Naive thymus-derived CD4-positive, alpha-beta T cell (primary cell): ENCODE data around the gene ADAT3. TPM values are rescaled to one million over a fixed set of nuclear protein-coding genes. Genes with fewer than 3 reads are reported as not detected.

Experiments used
- ATAC-seq: fragments of 150-1000 bp; cut with Tn5 transposase; 2 replicates; pipeline ENCODE4 v1.10.0; 2021; ENCODE audit warnings: mild to moderate bottlenecking, moderate library complexity
- CTCF ChIA-PET: fragments of 350-600 bp; sonication (Branson Sonifier 250); formaldehyde crosslinking; loops from one replicate; lab custom pipeline; 2021; ENCODE audit warnings: antibody characterized with exemption; lab: Charles Lee
- POLR2A ChIA-PET: fragments of 350-600 bp; sonication (Branson Sonifier 250); formaldehyde crosslinking; loops from one replicate; lab custom pipeline; 2021; ENCODE audit warnings: antibody characterized with exemption, inconsistent platforms; lab: Charles Lee
- DNase-seq, 9 donors: peaks; one replicate each; pipeline versions ENCODE4 v3.0.0 to v3.0.0-alpha.2; 2020 to 2022; ENCODE audit warnings: mixed read lengths in 1 of 9
- H3K27ac ChIP-seq: one replicate; pipeline ENCODE4 v1.7.0; 2013; ENCODE audit warnings: mild to moderate bottlenecking, low read depth, low read length, moderate library complexity
- H3K27me3 ChIP-seq, 2 donors: one replicate each; pipeline ENCODE4 v1.7.0; 2013; ENCODE audit warnings: low read length in 2 of 2, mild to moderate bottlenecking in 2 of 2, moderate library complexity in 2 of 2; ENCODE audit not compliant: control insufficient read depth in 2 of 2, insufficient read depth in 2 of 2
- H3K36me3 ChIP-seq, 3 experiments: 1 replicate in 2 of 3; 2 replicates in 1 of 3; pipeline ENCODE4 v1.7.0; 2013; ENCODE audit warnings: low read length in 3 of 3, mild to moderate bottlenecking in 3 of 3, moderate library complexity in 1 of 3; ENCODE audit not compliant: insufficient read depth in 3 of 3, control insufficient read depth in 2 of 3
- H3K4me1 ChIP-seq, 2 donors: one replicate each; pipeline ENCODE4 v1.7.0; 2013; ENCODE audit warnings: low read length in 2 of 2, mild to moderate bottlenecking in 2 of 2, moderate library complexity in 1 of 2; ENCODE audit not compliant: control insufficient read depth in 2 of 2, insufficient read depth in 2 of 2
- H3K4me3 ChIP-seq: 2 replicates; pipeline ENCODE4 v1.7.0; 2013; ENCODE audit warnings: mild to moderate bottlenecking, low read length
- H3K9me3 ChIP-seq, 3 experiments: 1 replicate in 2 of 3; 2 replicates in 1 of 3; pipeline ENCODE4 v1.7.0; 2013; ENCODE audit warnings: low read length in 3 of 3; ENCODE audit not compliant: control insufficient read depth in 2 of 3
- H3K27ac Mint-ChIP-seq, 9 donors: one replicate each; pipeline ENCODE4 v1.8.0; 2020 to 2022; ENCODE audit warnings: mixed read lengths in 9 of 9, mild to moderate bottlenecking in 8 of 9, moderate library complexity in 5 of 9, inconsistent platforms in 2 of 9
- H3K27me3 Mint-ChIP-seq, 5 donors: one replicate each; pipeline ENCODE4 v1.8.0; 2021 to 2022; ENCODE audit warnings: mixed read lengths in 5 of 5, mild to moderate bottlenecking in 1 of 5
- H3K36me3 Mint-ChIP-seq, 5 donors: one replicate each; pipeline ENCODE4 v1.8.0; 2020 to 2022; ENCODE audit warnings: mixed read lengths in 5 of 5, mild to moderate bottlenecking in 3 of 5, inconsistent platforms in 1 of 5
- H3K4me1 Mint-ChIP-seq, 7 donors: one replicate each; pipeline ENCODE4 v1.8.0; 2020 to 2022; ENCODE audit warnings: mixed read lengths in 7 of 7, mild to moderate bottlenecking in 3 of 7, inconsistent platforms in 1 of 7
- H3K4me3 Mint-ChIP-seq, 10 donors: one replicate each; pipeline ENCODE4 v1.8.0; 2020 to 2022; ENCODE audit warnings: mild to moderate bottlenecking in 10 of 10, mixed read lengths in 10 of 10, moderate library complexity in 6 of 10, inconsistent platforms in 2 of 10
- H3K9me3 Mint-ChIP-seq, 11 donors: one replicate each; pipeline ENCODE4 v1.8.0; 2020 to 2022; ENCODE audit warnings: mixed read lengths in 11 of 11, mild to moderate bottlenecking in 4 of 11, inconsistent platforms in 1 of 11, moderate library complexity in 1 of 11
- intact Hi-C, 2 donors: fragments of 100-400 bp; cut with micrococcal nuclease; formaldehyde crosslinking; loops; one replicate each; pipeline ENCODE4 v1.15.1; 2023
- polyA plus RNA-seq, 2 donors: library from polyadenylated mRNA; unstranded; fragments of 300-500 nt; fragmentation: Illumina TruSeq; gene quantifications; one replicate each; pipeline ENCODE4 v1.2.3, GENCODE V29; 2021
- total RNA-seq, 6 experiments: library from RNA in 5 of 6; stranded (reverse) in 5 of 6; gene quantifications; 1 replicate in 5 of 6; 2 replicates in 1 of 6; pipeline ENCODE4 v1.2.3 and lab custom pipeline; 2021 to 2026

The ADAT3 gene
- total and polyA plus RNA-seq, 7 experiments from 2014 or later = 2.2 to 13.5 (median 5.9) TPM

- H3K27me3 ChIP-seq = no peaks in the 10 kb centered on the region
- no peaks in the 10 kb centered on the region for H3K4me1 ChIP-seq
- Mint-ChIP-seq H3K4me1 (peaks cover 0 to 38% (median 14%) of the 10 kb centered on the region in 7 donors), H3K4me3 (no peak overlapping the region), H3K36me3 (no peaks in the 10 kb centered on the region), H3K27ac (peak overlapping the region in 2 of 9 donors; percentile 25 to 36), H3K9me3 (peaks cover 0 to 4% (median 0%) of the 10 kb centered on the region in 11 donors), H3K27me3 (no peaks in the 10 kb centered on the region)
- POLR2A ChIA-PET = no interaction called here
- H3K36me3 ChIP-seq = peaks cover 0 to 57% (median 0%) of the 10 kb centered on the region in 3 experiments
- DNase-seq = no peak
- intact Hi-C loops = no loop called here
- no peak overlapping the region for H3K27ac ChIP-seq
- no peak for ATAC-seq
- H3K4me3 ChIP-seq = no peak overlapping the region
- CTCF ChIA-PET = no interaction called here
- H3K9me3 ChIP-seq = no peaks in the 10 kb centered on the region
Observed at GRCh38 chr19:1956122-1956494, 50.9 kb downstream of the ADAT3 start.

GRCh38 chr19:1956868-1957492 is 51.8 kb downstream of the ADAT3 start:
- H3K4me1 Mint-ChIP-seq = peaks cover 0 to 34% (median 9%) of the 10 kb centered on the region in 7 donors
- no peaks in the 10 kb centered on the region for H3K36me3 Mint-ChIP-seq
- H3K27me3 Mint-ChIP-seq = no peaks in the 10 kb centered on the region
- H3K27ac Mint-ChIP-seq = peak overlapping the region in 2 of 9 donors; percentile 25 to 67
- ATAC-seq (no peak), DNase-seq (no peak)
- no peaks in the 10 kb centered on the region for H3K9me3 ChIP-seq
- intact Hi-C loops = no loop called here
- CTCF ChIA-PET = no interaction called here
- POLR2A ChIA-PET = no interaction called here
- peaks cover 0 to 4% (median 0%) of the 10 kb centered on the region in 11 donors for H3K9me3 Mint-ChIP-seq
- no peak overlapping the region for H3K27ac ChIP-seq
- no peak overlapping the region for H3K4me3 Mint-ChIP-seq
- H3K36me3 ChIP-seq = peaks cover 0 to 62% (median 0%) of the 10 kb centered on the region in 3 experiments
- H3K4me1 ChIP-seq = no peaks in the 10 kb centered on the region
- no peaks in the 10 kb centered on the region for H3K27me3 ChIP-seq
- no peak overlapping the region for H3K4me3 ChIP-seq

- H3K4me1 Mint-ChIP-seq = peaks cover 0 to 28% (median 8%) of the 10 kb centered on the region in 7 donors
Observed at GRCh38 chr19:1957562-1958248, 52.5 kb downstream of the ADAT3 start.

GRCh38 chr19:1959928-1960589 is 54.9 kb downstream of the ADAT3 start:
- no peaks in the 10 kb centered on the region for H3K4me1 ChIP-seq
- POLR2A ChIA-PET = no interaction called here

More at GRCh38 chr19:1957562-1958248, 52.5 kb downstream of the ADAT3 start:
- ChIA-PET POLR2A (no interaction called here), CTCF (interaction anchor here (1.0 kb wide), 1 partner anchor 28 kb away, joined by 3 read pairs; no protein-coding TSS in a partner anchor)
- Histone ChIP-seq H3K27ac (no peak overlapping the region), H3K27me3 (no peaks in the 10 kb centered on the region), H3K36me3 (peaks cover 0 to 60% (median 0%) of the 10 kb centered on the region in 3 experiments), H3K4me3 (no peak overlapping the region), H3K4me1 (no peaks in the 10 kb centered on the region), H3K9me3 (no peaks in the 10 kb centered on the region)
- Mint-ChIP-seq H3K4me3 (no peak overlapping the region), H3K27ac (no peak overlapping the region), H3K9me3 (peaks cover 0 to 4% (median 0%) of the 10 kb centered on the region in 11 donors), H3K36me3 (no peaks in the 10 kb centered on the region), H3K27me3 (no peaks in the 10 kb centered on the region)
- DNase-seq (no peak), ATAC-seq (peak; percentile 6)
- intact Hi-C loops = no loop called here

GRCh38 chr19:1961000-1961883 is 56.0 kb downstream of the ADAT3 start:
- Mint-ChIP-seq H3K27me3 (no peaks in the 10 kb centered on the region), H3K4me1 (peaks cover 4 to 27% (median 11%) of the 10 kb centered on the region in 7 donors), H3K36me3 (peaks cover 0 to 2% (median 0%) of the 10 kb centered on the region in 5 donors), H3K4me3 (no peak overlapping the region), H3K9me3 (peaks cover 0 to 4% (median 0%) of the 10 kb centered on the region in 11 donors), H3K27ac (peak overlapping the region in 1 of 9 donors; percentile 32)
- ATAC-seq (no peak), DNase-seq (no peak)
- Histone ChIP-seq H3K9me3 (no peaks in the 10 kb centered on the region), H3K27me3 (no peaks in the 10 kb centered on the region), H3K4me1 (peaks cover 0 to 3% of the 10 kb centered on the region in 2 donors), H3K4me3 (no peak overlapping the region), H3K36me3 (peaks cover 0 to 44% (median 0%) of the 10 kb centered on the region in 3 experiments), H3K27ac (no peak overlapping the region)
- intact Hi-C loops = no loop called here
- POLR2A ChIA-PET = no interaction called here
- CTCF ChIA-PET = interaction anchor here (1.2 kb wide), 1 partner anchor 31 kb away, joined by 4 read pairs; no protein-coding TSS in a partner anchor

More at GRCh38 chr19:1959928-1960589, 54.9 kb downstream of the ADAT3 start:
- Histone ChIP-seq H3K27me3 (no peaks in the 10 kb centered on the region), H3K27ac (no peak overlapping the region), H3K9me3 (no peaks in the 10 kb centered on the region), H3K36me3 (peaks cover 0 to 51% (median 0%) of the 10 kb centered on the region in 3 experiments), H3K4me3 (no peak overlapping the region)
- Mint-ChIP-seq H3K4me1 (peaks cover 0 to 22% (median 8%) of the 10 kb centered on the region in 7 donors), H3K9me3 (peaks cover 0 to 4% (median 0%) of the 10 kb centered on the region in 11 donors), H3K27me3 (no peaks in the 10 kb centered on the region), H3K27ac (peak overlapping the region in 3 of 9 donors; percentile 29 to 51 (median 32)), H3K36me3 (peaks cover 0 to 2% (median 0%) of the 10 kb centered on the region in 5 donors), H3K4me3 (no peak overlapping the region)
- intact Hi-C loops = no loop called here
- ATAC-seq = no peak
- CTCF ChIA-PET = no interaction called here
- no peak for DNase-seq

GRCh38 chr19:1962674-1963073 is 57.5 kb downstream of the ADAT3 start:
- no peak overlapping the region for H3K4me3 ChIP-seq
- no peaks in the 10 kb centered on the region for H3K27me3 Mint-ChIP-seq
- H3K27me3 ChIP-seq = no peaks in the 10 kb centered on the region
- H3K27ac ChIP-seq = no peak overlapping the region
- no peaks in the 10 kb centered on the region for H3K9me3 ChIP-seq
- POLR2A ChIA-PET = no interaction called here
- intact Hi-C loops = no loop called here
- no peak overlapping the region for H3K27ac Mint-ChIP-seq
- H3K4me1 ChIP-seq = peaks cover 0 to 15% of the 10 kb centered on the region in 2 donors
- H3K9me3 Mint-ChIP-seq = no peaks in the 10 kb centered on the region
- DNase-seq (no peak), ATAC-seq (no peak)
- peak overlapping the region in 1 of 10 donors; percentile 12 for H3K4me3 Mint-ChIP-seq
- peaks cover 0 to 32% (median 0%) of the 10 kb centered on the region in 3 experiments for H3K36me3 ChIP-seq
- CTCF ChIA-PET = interaction anchor here (1.2 kb wide), 1 partner anchor 33 kb away, joined by 4 read pairs; no protein-coding TSS in a partner anchor
- H3K36me3 Mint-ChIP-seq = peaks cover 0 to 2% (median 0%) of the 10 kb centered on the region in 5 donors
- peaks cover 10 to 30% (median 21%) of the 10 kb centered on the region in 7 donors for H3K4me1 Mint-ChIP-seq
